Ovary (tissue), 3 donors: ENCODE measurements around the gene SLC9A9.

ENCODE experiments used
- CTCF ChIP-seq, 3 donors: fragments of 450-650 bp in 2 of 3; fragments of 200-600 bp in 1 of 3; IDR thresholded peaks; one replicate each; pipeline versions ENCODE4 v1.5.1 to v1.8.0; 2016 to 2022; ENCODE audit warnings: antibody characterized with exemption in 3 of 3, mild to moderate bottlenecking in 1 of 3
- EP300 ChIP-seq: sonication (generic); formaldehyde crosslinking; IDR thresholded peaks from one replicate; pipeline ENCODE4 v1.6.1; 2017; ENCODE audit warnings: antibody characterized with exemption
- donor health status: DM: no; HTN: no; CAD: no.

GRCh38 chr3:143343944-143344343 lies 504.3 kb downstream of the SLC9A9 start:
- TF ChIP-seq EP300, result no peak
- no peak for TF ChIP-seq CTCF (IDR thresholded peaks at IDR 0.05)
